IPS-11a (cell line): Measurements from ENCODE around the gene SORL1.

Source experiments
- H3K4me3 ChIP-seq: one replicate; pipeline ENCODE4 v1.5.1; 2013; ENCODE audit warnings: low read depth, low read length, control low read depth

The SORL1 gene

GRCh38 chr11:121429556-121429955 is 22.6 kb upstream of the SORL1 start:
- no peak overlapping the region for H3K4me3 ChIP-seq

- H3K4me3 ChIP-seq: no peak overlapping the region
These were observed 20.1 kb upstream of the SORL1 start for GRCh38 chr11:121431820-121432526.

GRCh38 chr11:121435132-121435531 is 17.0 kb upstream of the SORL1 start:
- no peak overlapping the region for H3K4me3 ChIP-seq

GRCh38 chr11:121435551-121436511 is 16.3 kb upstream of the SORL1 start:
- H3K4me3 ChIP-seq: no peak overlapping the region

GRCh38 chr11:121437018-121437685 is 15.0 kb upstream of the SORL1 start:
- no peak overlapping the region for H3K4me3 ChIP-seq

GRCh38 chr11:121437686-121438078 is 14.4 kb upstream of the SORL1 start:
- H3K4me3 ChIP-seq: no peak overlapping the region

- H3K4me3 ChIP-seq: no peak overlapping the region
These were observed 12.8 kb upstream of the SORL1 start for GRCh38 chr11:121439337-121439736.

- no peak overlapping the region for H3K4me3 ChIP-seq
These were observed 12.4 kb upstream of the SORL1 start for GRCh38 chr11:121439759-121440158.

- no peak overlapping the region for H3K4me3 ChIP-seq
These were observed 10.6 kb upstream of the SORL1 start for GRCh38 chr11:121441521-121441920.

- no peak overlapping the region for H3K4me3 ChIP-seq
These were observed 8.3 kb upstream of the SORL1 start for GRCh38 chr11:121443688-121444275.

GRCh38 chr11:121444526-121444925 is 7.6 kb upstream of the SORL1 start:
- H3K4me3 ChIP-seq: no peak overlapping the region

- H3K4me3 ChIP-seq: no peak overlapping the region
These were observed 6.9 kb upstream of the SORL1 start for GRCh38 chr11:121445071-121445768.

- H3K4me3 ChIP-seq: no peak overlapping the region
These were observed 5.4 kb upstream of the SORL1 start for GRCh38 chr11:121446752-121447156.

GRCh38 chr11:121448011-121448410 is 4.1 kb upstream of the SORL1 start:
- no peak overlapping the region for H3K4me3 ChIP-seq

GRCh38 chr11:121448431-121448941 is 3.6 kb upstream of the SORL1 start:
- H3K4me3 ChIP-seq: no peak overlapping the region

- H3K4me3 ChIP-seq: no peak overlapping the region
These were observed 3.0 kb upstream of the SORL1 start for GRCh38 chr11:121449123-121449522.

GRCh38 chr11:121449626-121450025 is 2.5 kb upstream of the SORL1 start:
- no peak overlapping the region for H3K4me3 ChIP-seq

GRCh38 chr11:121450401-121450800 is 1.7 kb upstream of the SORL1 start:
- no peak overlapping the region for H3K4me3 ChIP-seq

- H3K4me3 ChIP-seq: peak overlapping the region; percentile 82
These were observed 732 bp upstream of the SORL1 start for GRCh38 chr11:121451178-121451985.
